ENCODE data around the gene NDRG3. TPM values are rescaled to one million over a fixed set of nuclear protein-coding genes. Genes with fewer than 3 reads are reported as not detected.

NDRG3 gene
- total and polyA plus RNA-seq, 10 of the 15 experiments (the other 5 are each of a cell fraction or from before 2014, with no cell fraction given), result 11.2 to 29.7 (median 14.9) TPM

GRCh38 chr20:36677422-36677771 is 68.5 kb downstream of the NDRG3 start:
- in situ Hi-C loops (cut with MboI) (no loop called here), intact Hi-C loops (cut with micrococcal nuclease; ENCODE audit: unreplicated experiment) (no loop called here)
- 0 out of 4 replicates have a peak, but pooled peaks cover 0 to 2% of the 10 kb centered on the region in 2 experiments for H3K36me3 ChIP-seq (ENCODE audit: control insufficient read depth in 2 of 2, insufficient read depth in 2 of 2, low read length in 1 of 2)
- H3K27me3 ChIP-seq (replicated peaks in 1 of 2; ENCODE audit: control insufficient read depth in 2 of 2, insufficient read depth in 2 of 2, low read length in 1 of 2), result no peaks in the 10 kb centered on the region
- POLR2A ChIA-PET, result no interaction called here
- no peaks in the 10 kb centered on the region for H3K9me3 ChIP-seq (replicated peaks; ENCODE audit: control insufficient read depth, insufficient read depth, low read length)
- ATAC-seq (no peak), FAIRE-seq (no peak), DNase-seq (ENCODE audit: low read depth, low spot score) (no peak)
- no peaks in the 10 kb centered on the region for H4K20me1 ChIP-seq (ENCODE audit: control insufficient read depth, insufficient read depth)
- no peaks in the 10 kb centered on the region for H3K79me2 ChIP-seq (ENCODE audit: control insufficient read depth, insufficient read depth, low read length)
- H3K27ac ChIP-seq (ENCODE audit: control insufficient read depth, insufficient read depth), result no peak overlapping the region
- no TSS peak for BruUV-seq (replicated peaks)
- SMC1A ChIA-PET (ENCODE audit: uncharacterized antibody, unreplicated experiment), result no interaction called here
- H3K4me1 ChIP-seq (ENCODE audit: control insufficient read depth, insufficient read depth, low read length), result no peaks in the 10 kb centered on the region
- 84% methylated on average over 8 of the region's 8 CpGs for whole genome bisulfite sequencing (ENCODE audit: insufficient coverage, insufficient replicate concordance, low lambda C conversion rate, missing lambda C conversion rate)
- H3K4me2 ChIP-seq (ENCODE audit: control insufficient read depth, insufficient read depth), result no peak overlapping the region
- H2AFZ ChIP-seq (ENCODE audit: control insufficient read depth, low read depth, low read length), result no peak overlapping the region
- CTCF ChIA-PET, result interaction anchor here (1.3 kb wide), 1 partner anchor 131 kb away, joined by 3 read pairs; no protein-coding TSS in a partner anchor
- H3K9ac ChIP-seq (ENCODE audit: control insufficient read depth, insufficient read depth, low read length), result no peak overlapping the region
- TF ChIP-seq WRNIP1 (IDR thresholded peaks at IDR 0.05; ENCODE audit: borderline replicate concordance, low read depth, low read length) (no peak), SUPT20H (IDR thresholded peaks at IDR 0.05; ENCODE audit: borderline replicate concordance, control insufficient read depth, low read depth, low read length) (no peak), PAX8 (IDR thresholded peaks at IDR 0.05) (no peak), NBN (IDR thresholded peaks at IDR 0.05) (no peak), BRCA1 (IDR thresholded peaks at IDR 0.05; ENCODE audit: low read depth, low read length) (no peak), STAT1 (conservative IDR thresholded peaks at IDR 0.05) (no peak), ATF7 (IDR thresholded peaks at IDR 0.05; ENCODE audit: low read depth) (no peak), SKIL (IDR thresholded peaks at IDR 0.05; ENCODE audit: low read depth, poor library complexity, severe bottlenecking) (no peak), RBBP5 (conservative IDR thresholded peaks at IDR 0.05) (no peak), ZNF274 (IDR thresholded peaks at IDR 0.05; ENCODE audit: insufficient read depth, insufficient read length) (no peak)
- RAD21 ChIA-PET (ENCODE audit: unreplicated experiment), result interaction anchor here (0.6 kb wide), 1 partner anchor 30 kb away, joined by 5 read pairs; no protein-coding TSS in a partner anchor
- no peak overlapping the region for H3K4me3 ChIP-seq
